B cell (primary cell): ENCODE measurements around the gene KLK13. TPM values are rescaled to one million over a fixed set of nuclear protein-coding genes. Genes with fewer than 3 reads are reported as not detected.

ENCODE experiments used
- ATAC-seq: fragments of 200-7000 bp; cut with Tn5 transposase; one replicate; pipeline ENCODE4 v1.10.0; 2021; ENCODE audit warnings: low read depth, mild to moderate bottlenecking, moderate number of reproducible peaks, moderate library complexity
- CTCF ChIA-PET: fragments of 350-600 bp; sonication (Branson Sonifier 250); formaldehyde crosslinking; loops from one replicate; lab custom pipeline; 2021; ENCODE audit warnings: antibody characterized with exemption, inconsistent platforms; lab: Charles Lee
- POLR2A ChIA-PET: fragments of 350-600 bp; sonication (Branson Sonifier 250); formaldehyde crosslinking; loops from one replicate; lab custom pipeline; 2021; ENCODE audit warnings: antibody characterized with exemption; lab: Charles Lee
- DNase-seq: peaks from one replicate; pipeline ENCODE4 v3.0.0; 2013
- H2AFZ ChIP-seq: 2 replicates; pipeline ENCODE4 v1.6.1; 2012; ENCODE audit warnings: mild to moderate bottlenecking, low read depth, low read length; ENCODE audit not compliant: insufficient read depth, poor library complexity, severe bottlenecking
- H3K27ac ChIP-seq, 2 donors: 1 replicate in 1 of 2; 2 replicates in 1 of 2; pipeline ENCODE4 v1.5.1; 2012 to 2013; ENCODE audit warnings: low read length in 2 of 2, mild to moderate bottlenecking in 2 of 2, moderate library complexity in 1 of 2
- H3K27me3 ChIP-seq, 4 experiments: fragments of 200-600 bp in 1 of 4; sonication (generic) in 1 of 4; replicated peaks in 1 of 4; 1 replicate in 2 of 4; 2 replicates in 2 of 4; pipeline versions ENCODE4 v1.6.1 to v1.7.0; 2013 to 2016; ENCODE audit warnings: low read length in 3 of 4, mild to moderate bottlenecking in 2 of 4, mixed read lengths in 1 of 4, moderate library complexity in 1 of 4; ENCODE audit not compliant: insufficient read depth in 4 of 4, control insufficient read depth in 3 of 4; ENCODE audit errors: control extremely low read depth in 1 of 4
- H3K36me3 ChIP-seq, 2 experiments: replicated peaks in 1 of 2; 1 replicate in 1 of 2; 2 replicates in 1 of 2; pipeline versions ENCODE4 v1.6.1 to v1.7.1; 2013; ENCODE audit warnings: low read length in 1 of 2; ENCODE audit not compliant: insufficient read depth in 2 of 2, control insufficient read depth in 1 of 2; ENCODE audit errors: control extremely low read depth in 1 of 2, extremely low read depth in 1 of 2
- H3K4me1 ChIP-seq, 2 donors: fragments of 200-600 bp in 1 of 2; sonication (generic) in 1 of 2; 1 replicate in 1 of 2; 2 replicates in 1 of 2; pipeline versions ENCODE4 v1.5.1 to v1.6.1; 2013 to 2017; ENCODE audit warnings: low read length in 2 of 2; ENCODE audit not compliant: control insufficient read depth in 2 of 2, insufficient read depth in 2 of 2
- H3K4me2 ChIP-seq: replicated peaks from 2 replicates; pipeline ENCODE3; 2012; ENCODE audit warnings: mild to moderate bottlenecking, low read depth, low read length; ENCODE audit not compliant: poor library complexity, severe bottlenecking
- H3K4me3 ChIP-seq, 5 experiments: fragments of 200-600 bp in 1 of 5; sonication (generic) in 1 of 5; 1 replicate in 3 of 5; 2 replicates in 2 of 5; pipeline versions ENCODE4 v1.5.1 to v1.7.0; 2011 to 2016; ENCODE audit warnings: low read length in 4 of 5, mild to moderate bottlenecking in 4 of 5, low read depth in 2 of 5, control low read depth in 1 of 5, moderate library complexity in 1 of 5; ENCODE audit not compliant: insufficient read depth in 1 of 5; ENCODE audit errors: control extremely low read depth in 1 of 5, extremely low read depth in 1 of 5
- H3K79me2 ChIP-seq: fragments of 200-600 bp; sonication (generic); one replicate; pipeline ENCODE4 v1.6.0; 2016; ENCODE audit warnings: low read length; ENCODE audit not compliant: control insufficient read depth, insufficient read depth
- H3K9ac ChIP-seq: fragments of 200-600 bp; sonication (generic); 2 replicates; pipeline ENCODE4 v1.6.1; 2017; ENCODE audit warnings: mild to moderate bottlenecking, low read length, moderate library complexity
- H3K9me3 ChIP-seq, 3 donors: one replicate each; pipeline versions ENCODE4 v1.6.1 to v1.7.1; 2013; ENCODE audit warnings: low read length in 2 of 3; ENCODE audit not compliant: control insufficient read depth in 2 of 3, insufficient read depth in 1 of 3; ENCODE audit errors: control extremely low read depth in 1 of 3
- H4K20me1 ChIP-seq: 2 replicates; pipeline ENCODE4 v1.6.0; 2012; ENCODE audit warnings: mild to moderate bottlenecking, low read length; ENCODE audit not compliant: insufficient read depth, control insufficient read depth, poor library complexity, severe bottlenecking
- H3K27ac Mint-ChIP-seq: one replicate; pipeline ENCODE4 v1.8.0; 2021; ENCODE audit warnings: mixed read lengths
- H3K27me3 Mint-ChIP-seq: one replicate; pipeline ENCODE4 v1.8.0; 2021; ENCODE audit warnings: mixed read lengths
- H3K4me1 Mint-ChIP-seq: one replicate; pipeline ENCODE4 v1.8.0; 2021; ENCODE audit warnings: mixed read lengths
- H3K4me3 Mint-ChIP-seq: one replicate; pipeline ENCODE4 v1.8.0; 2021; ENCODE audit warnings: mixed read lengths
- H3K9me3 Mint-ChIP-seq: one replicate; pipeline ENCODE4 v1.8.0; 2022; ENCODE audit warnings: mixed read lengths; ENCODE audit not compliant: insufficient read depth
- EZH2 ChIP-seq: IDR thresholded peaks from 2 replicates; pipeline ENCODE4 v1.6.1; 2012; ENCODE audit warnings: borderline replicate concordance, low read depth, mild to moderate bottlenecking, moderate library complexity, low read length; ENCODE audit not compliant: insufficient read depth, poor library complexity, severe bottlenecking
- WGBS: methylation state at CpG from one replicate; pipeline ENCODE4 v1.1.5; 2013; ENCODE audit warnings: missing lambda C conversion rate; ENCODE audit not compliant: insufficient coverage; 5-methylcytosine and 5-hydroxymethylcytosine counted together
- intact Hi-C: fragments of 100-400 bp; cut with micrococcal nuclease; formaldehyde crosslinking; loops from one replicate; pipeline ENCODE4 v1.10.0; 2022
- polyA plus RNA-seq: library from polyadenylated mRNA; depleted of rRNA; stranded (reverse); fragments of >200 nt; gene quantifications from 2 replicates; pipeline ENCODE4 v1.2.3, GENCODE V29; 2012
- total RNA-seq, 2 donors: library from RNA; stranded (reverse); fragments of 120-200 nt in 1 of 2; gene quantifications; 1 replicate in 1 of 2; 2 replicates in 1 of 2; pipeline versions ENCODE4 v1.2.3 to v1.2.4, GENCODE V29; 2013 to 2022
- TF ChIP-seq, protein P1 (sequence below): fragments of 200-600 bp; IDR thresholded peaks from one replicate; pipeline ENCODE4 v1.8.0; 2022; ENCODE audit warnings: antibody characterized with exemption, mild to moderate bottlenecking

KLK13 gene
- total and polyA plus RNA-seq, 2 donors (not counting 1 experiment from before 2014, with no cell fraction given): not detected

DNA sequence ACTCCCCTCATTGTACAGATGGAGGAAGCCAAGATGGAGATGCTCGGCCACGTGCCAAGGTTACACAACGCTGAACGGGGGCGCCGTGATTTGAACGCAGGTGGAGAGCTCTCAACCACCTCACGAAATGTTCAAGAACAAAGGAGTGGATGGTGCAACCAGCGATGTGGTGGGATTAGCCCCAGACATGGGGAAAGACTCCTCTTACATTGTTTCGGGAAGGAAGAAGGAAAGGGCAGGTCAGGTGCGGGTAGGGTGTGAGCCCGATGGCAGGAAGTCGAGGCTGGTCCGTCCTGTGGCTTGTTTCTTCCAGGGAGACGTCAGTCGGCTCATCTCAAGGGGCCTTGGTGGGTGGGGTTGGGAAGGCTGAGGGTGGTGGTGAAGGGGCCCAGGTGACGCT is 24.9 kb upstream of the KLK13 start:
- Histone ChIP-seq H3K79me2 (no peaks in the 10 kb centered on the region), H2AFZ (no peak overlapping the region), H3K27me3 (no peaks in the 10 kb centered on the region), H3K4me3 (no peak overlapping the region), H3K4me2 (no peak overlapping the region), H3K9me3 (no peaks in the 10 kb centered on the region), H3K9ac (no peak overlapping the region), H3K36me3 (no peaks in the 10 kb centered on the region), H3K27ac (no peak overlapping the region), H3K4me1 (no peaks in the 10 kb centered on the region), H4K20me1 (no peaks in the 10 kb centered on the region)
- Mint-ChIP-seq H3K4me3 (no peak overlapping the region), H3K9me3 (no peaks in the 10 kb centered on the region), H3K27me3 (no peaks in the 10 kb centered on the region), H3K4me1 (no peaks in the 10 kb centered on the region), H3K27ac (no peak overlapping the region)
- CTCF ChIA-PET: no interaction called here
- TF ChIP-seq, protein P1, sequence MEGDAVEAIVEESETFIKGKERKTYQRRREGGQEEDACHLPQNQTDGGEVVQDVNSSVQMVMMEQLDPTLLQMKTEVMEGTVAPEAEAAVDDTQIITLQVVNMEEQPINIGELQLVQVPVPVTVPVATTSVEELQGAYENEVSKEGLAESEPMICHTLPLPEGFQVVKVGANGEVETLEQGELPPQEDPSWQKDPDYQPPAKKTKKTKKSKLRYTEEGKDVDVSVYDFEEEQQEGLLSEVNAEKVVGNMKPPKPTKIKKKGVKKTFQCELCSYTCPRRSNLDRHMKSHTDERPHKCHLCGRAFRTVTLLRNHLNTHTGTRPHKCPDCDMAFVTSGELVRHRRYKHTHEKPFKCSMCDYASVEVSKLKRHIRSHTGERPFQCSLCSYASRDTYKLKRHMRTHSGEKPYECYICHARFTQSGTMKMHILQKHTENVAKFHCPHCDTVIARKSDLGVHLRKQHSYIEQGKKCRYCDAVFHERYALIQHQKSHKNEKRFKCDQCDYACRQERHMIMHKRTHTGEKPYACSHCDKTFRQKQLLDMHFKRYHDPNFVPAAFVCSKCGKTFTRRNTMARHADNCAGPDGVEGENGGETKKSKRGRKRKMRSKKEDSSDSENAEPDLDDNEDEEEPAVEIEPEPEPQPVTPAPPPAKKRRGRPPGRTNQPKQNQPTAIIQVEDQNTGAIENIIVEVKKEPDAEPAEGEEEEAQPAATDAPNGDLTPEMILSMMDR: no peak
- no peak for TF ChIP-seq EZH2
- DNase-seq (no peak), ATAC-seq (no peak)
- POLR2A ChIA-PET: no interaction called here
- 90% methylated on average over 9 of the region's 17 CpGs for WGBS
- intact Hi-C loops: no loop called here

DNA sequence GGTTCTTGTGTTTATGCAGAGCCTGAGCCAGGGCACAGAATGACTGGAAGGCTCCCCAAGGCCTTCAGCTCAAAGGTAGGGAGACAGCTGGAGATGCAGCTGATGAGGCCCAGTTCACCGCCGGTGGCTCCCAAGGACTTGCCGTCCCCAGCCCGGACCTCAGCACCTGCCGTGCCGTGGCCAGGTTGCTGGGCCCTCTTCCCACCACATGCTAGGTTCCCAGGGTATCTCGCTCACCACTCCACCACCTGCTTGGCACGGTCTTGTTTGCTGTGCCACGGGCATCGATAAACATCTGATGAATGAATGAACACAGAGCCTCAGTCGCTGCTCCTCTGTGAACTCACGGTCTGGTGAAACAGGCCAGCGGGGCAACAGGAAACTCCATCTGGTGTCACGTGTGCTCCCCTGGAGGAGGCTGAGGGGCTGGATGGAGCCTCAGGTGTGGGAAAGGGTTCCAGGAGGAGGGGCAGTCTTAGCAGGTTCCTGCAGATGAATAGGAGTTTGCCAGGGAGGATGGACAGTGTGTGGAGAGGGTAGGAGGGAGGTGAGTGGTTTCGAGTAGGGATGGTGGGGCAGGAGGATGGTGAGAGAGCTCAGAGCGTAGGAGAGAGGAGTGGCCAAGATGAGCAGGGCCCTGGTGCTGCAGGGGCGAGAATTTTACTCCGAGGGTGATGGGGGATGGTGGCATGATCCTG is 21.4 kb upstream of the KLK13 start:
- no peak overlapping the region for H2AFZ ChIP-seq
- H3K9ac ChIP-seq: no peak overlapping the region
- no peaks in the 10 kb centered on the region for H3K4me1 ChIP-seq
- H4K20me1 ChIP-seq: no peaks in the 10 kb centered on the region
- TF ChIP-seq EZH2: no peak
- TF ChIP-seq, protein P1: no peak
- H3K4me3 ChIP-seq: no peak overlapping the region
- ChIA-PET CTCF (no interaction called here), POLR2A (no interaction called here)
- H3K27ac Mint-ChIP-seq: no peak overlapping the region
- H3K4me1 Mint-ChIP-seq: no peaks in the 10 kb centered on the region
- no peaks in the 10 kb centered on the region for H3K9me3 Mint-ChIP-seq
- ATAC-seq (no peak), DNase-seq (no peak)
- no peaks in the 10 kb centered on the region for H3K36me3 ChIP-seq
- no peak overlapping the region for H3K27ac ChIP-seq
- intact Hi-C loops: no loop called here
- 91% methylated on average over 18 of the region's 18 CpGs for WGBS
- no peak overlapping the region for H3K4me2 ChIP-seq
- peaks cover 13% of the 10 kb centered on the region for H3K27me3 Mint-ChIP-seq
- no peaks in the 10 kb centered on the region for H3K27me3 ChIP-seq
- no peaks in the 10 kb centered on the region for H3K9me3 ChIP-seq
- H3K4me3 Mint-ChIP-seq: no peak overlapping the region
- no peaks in the 10 kb centered on the region for H3K79me2 ChIP-seq
